ENCODE data around the gene HAP1. TPM values are rescaled to one million over a fixed set of nuclear protein-coding genes. Genes with fewer than 3 reads are reported as not detected.

The HAP1 gene
- polyA plus RNA-seq, 1 donor = 0.05 TPM

Other genes with a start within 250 kb of the HAP1 start
- gene KRT36, start 244.7 kb downstream of the HAP1 start, polyA plus RNA-seq (ENCODE audit: insufficient read length) = not detected
- 1.9 TPM for gene KRT13, start 229.0 kb downstream of the HAP1 start, polyA plus RNA-seq (ENCODE audit: insufficient read length)
- 3.2 TPM for gene KRT15, start 215.8 kb downstream of the HAP1 start, polyA plus RNA-seq (ENCODE audit: insufficient read length)
- 1.2 TPM for gene KRT19, start 206.3 kb downstream of the HAP1 start, polyA plus RNA-seq (ENCODE audit: insufficient read length)
- gene KRT9, start 162.6 kb downstream of the HAP1 start, polyA plus RNA-seq (ENCODE audit: insufficient read length) = not detected
- 2.5 TPM for gene KRT14, start 147.7 kb downstream of the HAP1 start, polyA plus RNA-seq (ENCODE audit: insufficient read length)
- gene KRT16, start 121.9 kb downstream of the HAP1 start, polyA plus RNA-seq (ENCODE audit: insufficient read length) = 0.23 TPM
- 13.9 TPM for gene KRT17, start 110.1 kb downstream of the HAP1 start, polyA plus RNA-seq (ENCODE audit: insufficient read length)
- gene EIF1, start 45.8 kb downstream of the HAP1 start, polyA plus RNA-seq (ENCODE audit: insufficient read length) = 836 TPM
- not detected for gene GAST, start 22.3 kb downstream of the HAP1 start, polyA plus RNA-seq (ENCODE audit: insufficient read length)
- 46.2 TPM for gene JUP, start 52.1 kb upstream of the HAP1 start, polyA plus RNA-seq (ENCODE audit: insufficient read length)
- 31.4 TPM for gene P3H4, start 77.3 kb upstream of the HAP1 start, polyA plus RNA-seq (ENCODE audit: insufficient read length)
- gene FKBP10, start 78.4 kb upstream of the HAP1 start, polyA plus RNA-seq (ENCODE audit: insufficient read length) = 104 TPM
- gene NT5C3B, start 101.6 kb upstream of the HAP1 start, polyA plus RNA-seq (ENCODE audit: insufficient read length) = 31.5 TPM
- 0.15 TPM for gene KLHL10, start 103.2 kb upstream of the HAP1 start, polyA plus RNA-seq (ENCODE audit: insufficient read length)
- gene KLHL11, start 130.8 kb upstream of the HAP1 start, polyA plus RNA-seq (ENCODE audit: insufficient read length) = 6.6 TPM
- gene ACLY, start 184.3 kb upstream of the HAP1 start, polyA plus RNA-seq (ENCODE audit: insufficient read length) = 52.7 TPM
- gene ODAD4, start 196.0 kb upstream of the HAP1 start, polyA plus RNA-seq (ENCODE audit: insufficient read length) = 1.1 TPM
- 45.6 TPM for gene CNP, start 232.2 kb upstream of the HAP1 start, polyA plus RNA-seq (ENCODE audit: insufficient read length)